ENCODE results near the gene PIEZO2.

PIEZO2 gene

GRCh38 chr18:11096839-11097750 is 52.3 kb downstream of the PIEZO2 start:
- H3K4me3 ChIP-seq (ENCODE audit: low read length), result no peak overlapping the region
- TF ChIP-seq CTCF (conservative IDR thresholded peaks at IDR 0.05; ENCODE audit: low read length), result no peak
- DNase-seq (ENCODE audit: low read depth), result no peak

- TF ChIP-seq CTCF (conservative IDR thresholded peaks at IDR 0.05; ENCODE audit: low read length), result no peak
- DNase-seq (ENCODE audit: low read depth), result no peak
- H3K4me3 ChIP-seq (ENCODE audit: low read length), result no peak overlapping the region
These were observed 53.0 kb downstream of the PIEZO2 start for GRCh38 chr18:11096411-11096810.

- DNase-seq (ENCODE audit: low read depth), result no peak
- no peak overlapping the region for H3K4me3 ChIP-seq (ENCODE audit: low read length)
- TF ChIP-seq CTCF (conservative IDR thresholded peaks at IDR 0.05; ENCODE audit: low read length), result no peak
These were observed 53.6 kb downstream of the PIEZO2 start for GRCh38 chr18:11095674-11096293.

- no peak for DNase-seq (ENCODE audit: low read depth)
- no peak for TF ChIP-seq CTCF (conservative IDR thresholded peaks at IDR 0.05; ENCODE audit: low read length)
- no peak overlapping the region for H3K4me3 ChIP-seq (ENCODE audit: low read length)
These were observed 54.2 kb downstream of the PIEZO2 start for GRCh38 chr18:11095211-11095610.

- DNase-seq (ENCODE audit: low read depth), result no peak
- H3K4me3 ChIP-seq (ENCODE audit: low read length), result no peak overlapping the region
- TF ChIP-seq CTCF (conservative IDR thresholded peaks at IDR 0.05; ENCODE audit: low read length), result no peak
These were observed 57.6 kb downstream of the PIEZO2 start for GRCh38 chr18:11091746-11092145.

- H3K4me3 ChIP-seq (ENCODE audit: low read length), result no peak overlapping the region
- no peak for DNase-seq (ENCODE audit: low read depth)
- no peak for TF ChIP-seq CTCF (conservative IDR thresholded peaks at IDR 0.05; ENCODE audit: low read length)
These were observed 59.2 kb downstream of the PIEZO2 start for GRCh38 chr18:11089931-11090715.

Data from AG10803 (cell line).